ENCODE data around the gene OR5L2.
"Not testable (repeated sequence)": the region's sequence is repeated elsewhere in the genome, so short reads cannot be mapped to it uniquely, and the experiment has no call there.

Gene OR5L2

GRCh38 chr11:55826919-55827318 lies at the start of gene OR5L2:
Gene OR5L2, plus strand, starts transcription at chr11:55827219. Its CDS starts 0 bp downstream, at chr11:55827219.
- DNase-seq: no peak

GRCh38 chr11:55791606-55792005 lies 35.4 kb upstream of the OR5L2 start:
- DNase-seq: no peak

- DNase-seq: no peak
Measured at GRCh38 chr11:55793321-55793720, 33.7 kb upstream of the OR5L2 start.

DNA sequence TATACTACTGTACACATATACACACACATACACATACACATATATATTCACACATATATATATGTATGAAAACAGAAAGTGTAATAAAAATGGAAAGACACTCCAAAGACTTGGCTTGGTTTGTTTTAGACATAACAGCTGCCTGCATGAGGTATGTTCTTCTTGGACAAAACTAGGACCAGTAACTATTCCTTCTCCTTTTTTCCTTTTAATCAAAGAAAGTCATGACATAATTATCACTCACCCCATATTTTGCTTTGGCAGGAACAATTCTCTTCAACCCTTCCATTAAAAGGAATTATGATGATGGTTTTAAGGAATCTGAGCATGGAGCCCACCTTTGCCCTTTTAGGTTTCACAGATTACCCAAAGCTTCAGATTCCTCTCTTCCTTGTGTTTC lies 31.8 kb upstream of the OR5L2 start, which contains the start of gene OR5D14:
OR5D14 (plus strand) TSS at position 301 of the 400 bp plus-strand sequence; CDS start at position 301, 0 bp downstream.
- DNase-seq: no peak

- no peak for DNase-seq
Measured at GRCh38 chr11:55806248-55806647, 20.8 kb upstream of the OR5L2 start.

GRCh38 chr11:55811067-55811466 lies 16.0 kb upstream of the OR5L2 start, which contains the start of gene OR5L1:
Gene OR5L1, plus strand, starts transcription at chr11:55811367. Its CDS starts 100 bp downstream, at chr11:55811467.
- DNase-seq: no peak

DNA sequence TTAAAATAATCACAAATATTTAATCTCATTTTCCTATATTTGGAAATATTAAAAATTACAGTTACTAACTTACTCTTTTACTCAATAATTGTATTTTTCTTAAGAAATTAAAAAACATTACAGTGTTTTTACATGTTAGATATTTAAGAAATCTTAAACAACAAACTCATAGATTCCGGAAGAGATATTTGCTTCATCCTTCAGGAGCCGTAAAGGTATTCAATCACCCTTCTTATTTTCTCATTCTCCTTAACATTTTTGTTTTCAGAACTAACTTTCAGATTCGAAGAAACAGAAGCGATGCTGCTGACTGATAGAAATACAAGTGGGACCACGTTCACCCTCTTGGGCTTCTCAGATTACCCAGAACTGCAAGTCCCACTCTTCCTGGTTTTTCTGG lies 7.7 kb upstream of the OR5L2 start, which contains the start of gene OR5D18:
OR5D18 (plus strand) TSS at position 301 of the 400 bp plus-strand sequence; CDS start at position 301, 0 bp downstream.
- DNase-seq: no peak

GRCh38 chr11:55838452-55838851 lies 11.4 kb downstream of the OR5L2 start, which contains the start of gene OR5D16:
Gene OR5D16, plus strand, starts transcription at chr11:55838752. Its CDS starts 0 bp downstream, at chr11:55838752.
- DNase-seq: no peak

DNA sequence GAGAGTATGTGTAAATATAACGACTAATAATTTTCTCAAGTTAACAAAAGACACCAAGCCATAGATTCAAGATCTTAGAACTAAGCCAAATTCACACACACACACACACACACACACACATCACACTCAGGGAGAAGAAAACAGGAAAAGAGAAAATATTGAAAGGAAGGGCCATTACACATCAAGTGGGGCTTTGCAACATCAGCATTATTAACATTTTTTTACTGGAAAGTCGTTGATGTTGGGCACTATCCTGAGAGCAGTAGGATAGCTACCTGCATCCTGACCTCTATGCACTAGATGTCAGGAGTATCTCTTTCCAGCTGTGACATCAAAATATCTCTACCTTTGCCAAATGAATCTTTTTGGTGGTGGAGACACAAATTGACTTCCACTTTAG lies 20.4 kb downstream of the OR5L2 start:
- DNase-seq: no peak

GRCh38 chr11:55849037-55849436 lies 22.0 kb downstream of the OR5L2 start:
- no peak for DNase-seq

DNA sequence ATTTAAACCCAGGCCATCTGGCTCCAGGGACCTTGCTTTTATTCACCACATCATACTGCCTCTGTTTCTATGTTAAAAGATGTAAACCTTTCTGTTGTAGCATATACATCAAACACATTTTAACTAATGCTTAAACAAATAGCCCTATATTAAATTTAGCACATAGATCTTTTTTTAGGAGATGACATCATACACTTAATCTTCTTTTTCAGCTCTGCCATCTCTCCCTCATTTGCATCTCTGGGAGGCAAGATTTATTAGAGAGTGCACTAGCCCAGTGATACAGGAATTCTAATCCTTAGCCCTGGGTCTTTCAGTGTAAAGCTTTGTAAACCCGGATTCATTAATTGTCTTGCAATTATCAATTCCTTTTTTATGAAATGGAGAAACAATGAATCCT lies 25.1 kb downstream of the OR5L2 start:
- DNase-seq: no peak

DNA sequence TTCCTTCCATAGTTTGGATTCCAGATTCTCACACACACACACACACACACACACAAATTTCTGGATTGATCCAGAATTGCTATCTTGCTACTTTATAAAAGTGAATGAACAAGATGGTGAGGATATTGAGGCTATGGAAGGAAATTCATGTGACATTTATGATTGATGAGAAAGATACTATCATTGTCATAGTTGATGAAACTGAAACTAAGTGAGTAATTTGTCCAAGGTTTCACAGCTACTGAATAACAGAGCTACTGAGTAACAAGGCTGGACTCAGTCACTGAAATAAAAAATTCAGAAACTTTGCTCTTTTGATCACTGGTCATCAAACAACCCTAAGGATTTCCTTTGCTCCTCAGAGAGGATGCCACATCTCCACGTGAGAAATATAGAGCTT lies 27.7 kb downstream of the OR5L2 start:
- no peak for DNase-seq

- not testable (repeated sequence) for DNase-seq
Measured at GRCh38 chr11:55867354-55867753, 40.3 kb downstream of the OR5L2 start.

- DNase-seq: not testable (repeated sequence)
Measured at GRCh38 chr11:55872731-55873130, 45.7 kb downstream of the OR5L2 start.

DNA sequence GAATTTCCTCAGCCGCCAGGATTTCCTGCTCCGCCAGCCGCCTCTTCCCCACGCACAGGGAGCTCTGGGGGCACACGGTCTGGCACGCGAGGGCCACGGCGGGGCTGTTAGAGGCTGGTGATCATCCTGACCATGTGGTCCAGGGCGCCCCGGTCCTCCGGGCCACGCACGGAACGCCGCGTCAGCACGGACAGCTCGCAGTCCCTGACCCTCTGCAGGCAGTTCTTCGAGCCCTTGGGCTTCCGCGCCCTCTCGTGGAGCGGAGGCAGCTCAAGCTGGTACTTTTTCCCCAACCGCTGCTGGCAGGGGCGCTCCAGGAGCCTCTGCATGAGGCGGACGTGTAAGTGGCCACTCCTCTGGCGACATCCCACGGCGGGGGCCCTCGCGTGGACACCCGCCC lies 46.1 kb downstream of the OR5L2 start:
- not testable (repeated sequence) for DNase-seq

All from C1 segment of cervical spinal cord (tissue), 14 donors.